Activated CD4-positive, alpha-beta T cell treated with anti-CD3 and anti-CD28 coated beads for 48 hours (primary cell): ENCODE data around the gene KLHL2.
A peak's percentile ranks its signal among the peaks of the same experiment; 100 is the strongest.
"Not testable (repeated sequence)": the region's sequence is repeated elsewhere in the genome, so short reads cannot be mapped to it uniquely, and the experiment has no call there.

Experiments
- DNase-seq: peaks from one replicate; pipeline ENCODE4 v3.0.0-alpha.2; 2020

Gene KLHL2

DNA sequence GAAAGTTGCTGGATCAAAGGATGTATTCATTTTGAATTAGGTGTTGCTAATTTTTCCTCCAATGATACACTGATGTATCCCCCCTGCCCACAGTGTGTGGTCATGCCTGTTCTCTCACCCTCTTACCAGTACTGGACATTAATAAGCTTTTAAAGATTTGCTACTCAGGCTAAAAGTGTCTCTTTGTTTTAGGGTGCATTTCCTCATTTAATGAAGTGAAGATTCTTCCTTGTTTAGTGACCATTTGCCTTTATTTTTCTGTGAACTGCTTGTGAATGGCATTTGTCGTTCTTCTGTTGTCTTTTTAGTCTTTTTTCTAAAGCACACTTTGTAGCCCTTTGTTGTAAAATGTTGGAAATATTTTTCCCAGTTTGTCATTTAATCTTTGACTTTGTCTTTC lies 125.1 kb downstream of the KLHL2 start:
- DNase-seq: no peak

DNA sequence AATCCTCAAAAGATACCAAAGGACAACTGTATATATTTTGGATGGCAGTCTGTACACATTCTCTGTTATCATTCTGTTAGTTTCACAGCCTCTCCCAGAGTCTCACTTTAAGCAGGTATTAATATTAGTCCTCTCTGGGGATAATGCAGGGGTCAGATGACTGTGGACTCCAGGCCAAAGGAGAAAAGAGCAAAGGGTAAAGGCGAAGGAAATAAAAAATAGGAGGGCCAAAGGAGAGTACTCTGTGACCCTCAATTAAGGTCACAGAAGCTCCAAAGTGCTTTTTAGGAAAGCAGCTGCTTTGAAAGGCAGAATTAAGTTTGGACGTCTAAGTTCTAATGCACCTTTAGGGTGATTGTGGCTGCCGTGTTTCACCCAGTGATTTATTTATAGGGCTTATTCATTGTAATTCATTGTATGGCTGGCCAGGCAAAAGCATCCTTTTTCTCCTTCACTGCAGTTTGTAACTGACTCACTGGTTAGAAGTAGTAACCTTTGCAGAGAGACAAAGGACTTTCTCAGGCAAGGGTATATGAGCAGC lies 127.9 kb downstream of the KLHL2 start:
- no peak for DNase-seq

DNA sequence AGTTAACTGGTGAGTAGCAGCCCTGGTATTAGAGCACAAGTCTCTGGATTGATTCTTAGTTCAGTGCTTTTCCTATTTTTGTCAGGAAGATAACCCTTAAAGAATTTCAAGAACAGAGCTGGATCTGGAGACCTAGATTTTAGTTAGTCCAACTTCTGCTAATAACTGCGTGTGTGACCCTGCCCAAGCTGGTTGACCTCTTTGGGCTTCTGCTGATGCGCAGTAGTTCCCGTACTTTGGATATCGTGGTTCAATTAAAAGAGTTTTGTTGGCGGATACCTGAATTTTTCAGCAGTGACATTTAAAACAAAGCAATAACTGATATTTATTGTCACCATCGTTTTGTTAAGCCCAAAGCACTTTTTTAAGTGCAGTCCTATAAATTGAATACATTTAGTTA lies 129.4 kb downstream of the KLHL2 start:
- no peak for DNase-seq

DNA sequence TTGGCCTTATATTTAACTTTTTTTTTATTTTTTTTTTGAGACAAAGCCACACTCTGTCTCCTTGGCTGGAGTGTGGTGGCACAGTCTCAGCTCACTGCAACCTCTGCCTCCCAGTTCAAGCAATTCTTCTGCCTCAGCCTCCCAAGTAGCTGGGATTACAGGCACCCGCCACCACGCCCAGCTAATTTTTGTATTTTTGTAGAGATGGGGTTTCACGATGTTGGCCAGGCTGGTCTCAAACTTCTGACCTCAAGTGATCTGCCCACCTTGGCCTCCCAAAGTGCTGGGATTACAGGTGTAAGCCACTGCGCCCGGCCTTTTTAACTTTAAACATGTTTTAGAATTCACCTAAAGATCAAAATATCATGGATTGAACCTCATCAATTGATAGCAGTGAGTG lies 135.0 kb downstream of the KLHL2 start:
- not testable (repeated sequence) for DNase-seq

DNA sequence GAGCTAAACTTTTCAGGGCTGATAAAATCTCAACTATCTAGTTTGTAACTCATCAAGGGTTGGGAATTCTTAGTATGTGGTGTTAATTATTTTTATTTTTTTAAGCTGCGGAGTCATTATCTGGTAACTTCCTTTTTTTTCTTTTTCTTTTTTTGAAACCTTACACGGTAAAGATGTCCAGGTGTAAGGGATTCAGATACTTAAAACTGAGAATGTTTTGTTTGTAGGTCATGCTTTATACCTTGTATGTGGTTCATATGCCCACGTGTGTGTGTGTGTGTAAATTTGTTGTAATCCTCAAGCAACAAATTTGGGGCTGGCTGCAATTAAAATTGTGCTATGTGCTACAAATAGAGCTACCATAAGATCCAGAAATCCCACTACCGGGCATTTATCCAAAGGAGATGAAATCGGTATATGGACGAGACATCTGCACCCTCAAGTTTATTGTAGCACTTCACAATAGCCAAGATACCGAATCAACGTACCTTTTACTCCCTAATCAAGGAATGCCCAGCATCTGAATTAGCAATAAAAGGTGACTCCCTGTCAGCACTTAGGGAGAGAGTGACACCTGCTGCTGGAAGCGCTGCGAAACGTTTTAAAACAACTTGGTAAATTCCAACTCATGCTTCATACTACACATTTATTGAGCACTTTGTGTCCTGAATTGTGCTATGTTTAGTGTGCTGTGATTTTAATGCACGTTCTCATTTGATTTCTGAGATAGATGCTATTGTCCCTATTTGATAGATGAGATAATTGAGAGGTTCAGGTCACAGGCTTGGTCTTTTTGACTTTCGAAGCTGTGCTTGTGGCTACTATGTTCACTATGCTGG lies 136.2 kb downstream of the KLHL2 start:
- DNase-seq: no peak

DNA sequence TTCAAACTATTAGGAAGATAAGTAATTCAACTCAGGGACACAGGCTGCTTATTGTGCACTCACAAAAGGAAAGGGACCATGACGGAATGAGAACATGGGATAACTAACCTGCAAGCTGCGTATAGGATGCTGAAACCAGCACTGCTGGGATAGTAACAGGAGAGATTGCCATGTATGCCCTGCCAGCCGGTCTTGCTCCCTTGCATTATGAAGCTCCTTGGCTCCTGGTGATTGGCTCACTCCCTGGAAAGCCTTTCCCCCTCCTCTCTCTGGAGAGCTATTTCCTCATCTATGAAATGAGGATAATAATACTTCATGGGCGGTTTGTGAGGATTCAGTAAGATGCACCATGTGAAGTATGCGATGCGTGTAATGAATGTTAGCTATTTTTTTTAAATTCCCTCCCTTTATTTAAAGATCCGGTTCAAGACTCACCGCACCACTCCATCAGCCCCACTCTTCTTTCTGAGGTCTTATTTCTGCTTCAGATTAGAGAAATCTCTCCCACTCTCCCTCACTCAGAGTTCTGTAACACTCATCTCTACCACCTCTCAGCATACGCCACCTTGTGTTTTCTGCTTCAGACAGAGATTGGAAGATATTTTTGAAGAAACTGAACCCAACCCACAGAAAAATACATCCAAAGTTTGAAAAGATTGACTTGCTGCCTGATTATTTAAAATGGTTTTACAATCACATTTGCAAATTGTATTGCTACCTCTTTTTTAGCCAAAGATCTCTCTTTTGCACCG lies 138.5 kb downstream of the KLHL2 start:
- no peak for DNase-seq

DNA sequence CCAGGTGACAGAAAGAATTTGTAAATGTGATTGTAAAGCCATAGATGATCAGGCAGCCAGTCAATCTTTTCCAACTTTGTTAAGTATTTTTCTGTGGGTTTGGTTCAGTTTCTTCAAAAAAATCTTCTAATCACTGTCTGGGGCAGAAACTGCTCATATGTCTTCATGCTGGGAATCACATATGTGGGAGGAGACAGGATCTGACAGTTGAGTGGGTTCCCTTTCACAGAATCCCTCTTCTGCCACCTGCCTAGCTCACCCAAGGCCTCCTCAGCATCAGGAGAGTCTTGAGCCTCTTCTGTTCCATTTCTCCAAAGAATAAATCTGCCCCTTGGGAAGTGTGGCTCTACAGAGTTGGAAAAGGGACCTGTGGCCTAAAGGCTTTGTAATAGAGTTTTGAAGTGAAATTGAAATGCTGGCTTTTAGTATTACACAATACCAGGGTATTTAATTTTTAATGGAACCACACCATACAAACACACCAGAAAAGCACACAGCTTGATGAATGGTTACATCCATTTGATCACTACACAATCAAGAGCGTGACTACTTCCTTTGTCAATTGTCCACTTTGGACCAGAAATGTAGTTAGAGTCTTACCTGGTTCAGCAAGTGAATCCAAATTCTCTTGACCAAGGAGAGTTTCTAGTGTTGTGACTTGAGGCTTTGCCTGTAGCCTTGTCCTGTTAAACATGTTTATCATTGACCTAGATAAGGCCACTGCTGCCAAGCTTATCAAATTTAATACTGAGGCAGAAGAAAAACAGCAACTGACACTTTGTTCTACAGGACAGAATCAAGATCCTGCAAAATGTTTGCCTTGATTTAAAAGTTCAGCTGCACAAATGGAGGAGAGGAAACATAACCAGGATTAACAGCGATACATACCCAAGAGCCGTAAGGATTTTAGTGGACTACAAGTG lies 140.5 kb downstream of the KLHL2 start:
- no peak for DNase-seq

DNA sequence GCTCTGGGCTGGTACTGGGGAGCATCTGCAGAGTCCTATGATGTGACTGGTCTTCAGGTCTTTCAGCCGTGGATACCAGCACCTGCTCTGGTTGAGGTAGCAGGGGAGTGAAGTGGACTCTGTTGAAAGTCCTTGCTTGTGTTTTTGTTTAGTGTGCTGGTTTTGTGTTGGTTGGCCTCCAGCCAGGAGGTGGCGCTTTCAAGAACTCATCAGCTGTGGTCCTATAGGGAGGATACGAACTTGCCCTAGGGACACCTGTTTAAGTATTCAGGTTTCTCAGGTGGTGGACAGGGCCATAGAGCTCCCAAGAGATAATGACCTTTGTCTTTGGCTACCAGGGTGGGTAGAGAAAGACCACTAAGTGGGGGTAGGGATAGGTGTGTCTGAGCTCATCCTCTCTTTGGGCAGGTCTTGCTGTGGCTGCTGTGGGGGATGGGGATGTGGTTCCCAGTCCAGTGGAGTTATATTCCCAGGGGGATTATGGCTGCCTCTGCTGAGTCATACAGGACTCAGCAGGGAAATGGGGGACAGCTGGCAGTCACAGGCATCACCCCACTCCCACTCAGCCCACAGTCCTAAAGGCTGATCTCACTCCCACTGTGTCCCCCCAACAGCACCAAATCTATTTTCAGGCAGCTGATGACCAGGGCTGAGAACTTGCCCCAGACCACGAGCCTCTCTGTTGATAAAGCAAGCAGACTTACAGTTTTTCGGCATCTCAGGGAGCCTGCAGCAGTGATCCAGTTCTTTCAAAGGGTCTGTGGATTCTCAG lies 144.2 kb downstream of the KLHL2 start:
- peak; percentile 24 for DNase-seq

DNA sequence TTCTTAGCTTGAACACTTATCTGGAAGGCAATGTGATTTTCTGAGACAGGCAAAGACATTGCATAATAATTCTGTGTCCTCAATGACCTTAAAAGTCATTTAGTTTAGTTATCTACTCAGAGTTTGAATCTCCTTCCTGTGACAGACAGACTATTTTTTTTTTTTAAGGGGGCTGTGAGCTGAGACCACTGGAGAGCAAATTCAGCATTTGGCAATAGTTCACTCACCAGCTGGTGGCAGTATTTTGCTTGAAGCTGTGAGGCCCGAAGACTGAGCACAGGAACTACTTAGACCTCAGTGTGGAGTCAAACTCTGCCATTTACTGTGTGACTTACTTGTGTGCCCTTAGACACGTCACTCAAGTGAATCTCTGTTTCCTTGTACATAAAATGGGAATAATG lies 148.5 kb downstream of the KLHL2 start:
- DNase-seq: peak; percentile 9

DNA sequence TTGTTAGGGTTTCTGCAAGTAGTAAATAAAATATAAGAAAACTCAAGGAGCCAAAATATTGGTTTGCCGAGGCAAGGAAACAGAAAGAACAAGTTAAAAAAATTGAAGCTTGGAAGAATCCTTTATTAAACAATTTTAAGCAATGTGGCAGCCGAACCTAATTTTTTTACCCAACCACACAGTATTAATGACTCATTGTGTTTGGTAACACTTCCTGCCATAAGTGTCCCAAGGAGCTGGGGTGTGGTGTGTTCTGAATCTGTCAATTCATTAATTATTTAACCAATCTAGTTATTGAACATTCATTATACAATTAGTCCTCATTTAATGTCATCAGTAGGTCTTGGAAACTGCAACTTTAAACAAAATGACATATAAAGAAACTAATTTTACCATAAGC lies 152.1 kb downstream of the KLHL2 start:
- DNase-seq: no peak

DNA sequence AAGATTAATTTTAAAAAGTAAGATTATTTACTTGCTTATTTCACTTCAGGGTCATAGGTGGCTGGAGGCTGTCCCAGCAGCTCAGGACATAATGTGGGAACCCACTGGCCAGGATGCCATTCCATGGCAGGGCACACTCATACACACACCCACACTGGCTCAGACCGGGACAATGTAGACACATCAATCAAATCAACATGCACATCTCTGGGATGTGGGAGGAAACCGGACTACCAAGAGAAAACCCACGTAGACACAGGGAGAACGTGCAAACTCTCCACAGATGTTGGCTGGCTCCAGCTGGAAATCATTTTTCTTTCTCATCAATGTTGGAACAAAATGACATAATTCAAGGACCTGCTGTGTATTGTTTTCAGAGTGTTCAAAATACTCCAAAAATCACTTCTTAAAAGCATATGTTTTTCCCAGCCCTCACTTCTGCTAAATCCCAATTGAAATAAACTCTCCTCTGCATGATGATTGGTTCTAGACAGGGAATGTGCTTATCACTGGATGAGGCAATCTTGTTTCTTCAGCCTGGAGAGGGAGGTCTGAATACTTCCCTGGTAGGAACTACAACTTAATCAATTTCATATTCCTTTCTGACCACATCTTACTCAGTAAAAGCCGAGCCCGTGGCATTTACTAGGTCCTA lies 152.8 kb downstream of the KLHL2 start:
- DNase-seq: no peak

DNA sequence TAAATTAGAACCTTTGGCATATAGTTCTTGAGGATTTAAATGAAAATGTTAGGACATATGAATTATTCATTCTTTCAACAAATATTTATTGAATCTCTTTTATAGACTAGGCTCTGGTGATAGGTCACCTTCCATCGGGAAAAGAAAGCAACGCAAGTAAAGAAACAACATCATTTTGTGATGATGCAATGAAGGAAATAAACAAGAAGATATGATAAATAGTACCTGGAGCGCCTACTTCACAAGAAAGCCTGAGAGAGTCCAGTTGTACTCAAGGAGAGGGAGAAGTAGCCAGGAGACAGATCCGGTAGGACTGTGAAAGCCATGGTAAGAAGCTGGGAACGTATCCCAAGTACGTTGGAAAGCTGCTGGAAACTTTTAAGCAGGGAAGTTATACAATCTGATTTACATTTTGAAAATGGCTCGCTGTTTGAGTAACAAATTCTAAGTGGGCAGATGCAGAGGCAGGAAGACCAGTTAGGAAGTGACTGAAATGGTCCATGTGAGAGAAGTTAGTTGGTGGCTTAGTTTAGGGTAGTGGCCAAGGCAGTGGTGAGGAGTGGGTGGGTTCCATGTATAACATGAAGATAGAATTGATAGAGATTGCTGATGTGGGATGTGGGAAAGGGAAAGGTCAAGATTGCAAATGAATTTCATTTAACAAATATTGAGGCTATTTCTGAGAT lies 153.8 kb downstream of the KLHL2 start:
- no peak for DNase-seq

DNA sequence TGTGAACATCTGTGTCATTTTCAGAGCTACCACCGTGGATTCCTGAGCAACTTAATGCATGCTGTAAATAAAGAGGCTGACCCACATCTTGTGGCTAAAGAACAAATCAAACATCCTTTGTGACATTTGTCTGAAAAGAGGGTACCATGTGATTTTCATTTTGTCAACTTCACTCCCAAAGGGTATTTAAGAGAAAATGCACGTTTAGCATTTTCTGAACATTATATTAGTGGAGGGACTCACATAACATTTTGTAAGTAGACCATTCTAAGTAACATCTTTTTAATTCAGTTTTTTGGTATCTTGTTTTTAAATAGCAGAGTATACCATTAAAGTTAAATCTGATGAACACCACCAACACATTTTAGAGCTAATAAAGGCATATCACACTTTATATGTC lies 154.4 kb downstream of the KLHL2 start:
- DNase-seq: no peak

DNA sequence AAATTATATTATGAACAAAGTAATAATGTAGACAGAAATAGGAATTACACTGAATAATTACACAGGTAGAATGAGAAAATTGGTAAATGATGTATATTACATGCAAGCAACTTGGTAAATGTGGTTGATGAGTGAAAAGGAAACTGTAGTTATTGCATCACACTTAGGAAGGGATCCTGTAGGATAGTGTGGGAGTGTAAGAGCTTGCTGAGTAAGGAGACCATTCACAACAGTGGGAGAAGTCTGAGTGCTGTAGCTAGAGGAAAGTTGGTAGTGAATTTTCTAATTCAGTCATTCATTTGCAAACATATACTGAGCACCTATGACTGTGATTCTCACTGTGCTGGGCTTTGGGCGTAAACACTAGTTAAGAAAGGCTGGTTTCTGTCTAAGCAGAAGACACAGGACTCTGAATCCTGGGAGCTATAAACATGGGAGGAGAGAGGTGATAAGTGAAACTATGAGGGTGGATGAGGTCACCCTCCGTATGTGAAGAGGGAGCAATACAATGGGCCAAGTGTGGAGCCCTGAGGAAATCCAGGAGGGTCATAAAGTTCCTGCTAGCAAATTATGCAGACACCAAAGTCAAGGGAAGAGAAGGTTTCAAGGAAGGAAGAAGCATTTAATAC lies 157.2 kb downstream of the KLHL2 start:
- DNase-seq: no peak

DNA sequence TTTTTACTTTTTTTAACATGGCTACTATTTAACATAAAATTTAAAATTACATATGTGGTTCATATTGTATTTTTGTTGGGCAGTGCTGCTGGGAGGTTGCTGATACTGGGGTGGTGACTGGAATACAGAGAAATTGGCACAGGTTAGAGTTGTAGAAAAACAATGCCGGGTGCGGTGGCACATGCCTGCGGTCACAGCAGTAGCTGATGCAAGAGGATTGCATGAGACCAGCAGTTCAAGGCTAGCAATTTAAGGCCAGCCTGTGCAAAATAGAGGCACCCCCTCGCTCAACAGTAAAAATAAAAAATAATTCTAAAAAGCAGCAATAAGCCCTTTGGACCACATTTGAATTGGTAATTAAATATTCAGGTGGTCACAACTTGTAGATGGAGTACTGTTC lies 159.7 kb downstream of the KLHL2 start:
- no peak for DNase-seq

DNA sequence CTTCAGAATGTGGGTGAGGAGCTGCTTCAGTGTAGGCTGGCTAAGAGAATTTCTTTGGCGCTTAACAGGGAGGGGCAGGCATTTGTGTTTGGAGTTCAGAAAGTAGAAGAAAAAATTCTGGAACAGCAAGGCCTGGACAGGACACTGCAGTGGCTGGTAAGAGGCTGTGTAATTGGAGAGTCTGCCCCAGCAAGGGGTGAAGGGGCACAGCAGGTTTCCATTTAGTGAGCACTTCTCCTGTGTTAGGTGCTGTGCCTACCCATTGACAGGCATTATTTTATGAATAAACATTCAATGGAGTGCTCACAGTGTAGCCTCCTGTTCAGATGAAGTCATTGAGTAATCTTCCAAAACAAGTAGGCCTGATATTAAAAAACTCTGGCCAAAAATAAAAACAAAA lies 160.8 kb downstream of the KLHL2 start:
- no peak for DNase-seq

DNA sequence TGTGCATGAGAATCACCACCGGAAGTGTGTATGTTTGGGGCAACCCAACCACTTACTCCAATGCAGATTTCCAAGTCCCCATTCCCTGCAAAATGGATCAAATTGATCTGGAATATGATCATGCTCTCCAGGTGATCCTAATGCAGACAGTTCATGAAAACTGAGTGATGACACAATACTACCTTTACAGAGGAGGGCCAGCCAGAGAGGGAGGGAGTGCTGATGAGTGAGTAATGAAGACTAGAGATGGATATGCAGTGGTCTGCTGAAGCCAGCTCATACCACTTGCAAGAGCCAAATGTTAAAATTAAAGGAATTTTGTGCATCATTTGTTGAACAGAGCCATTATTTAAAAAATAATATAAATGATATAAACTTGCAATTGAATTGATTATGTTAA lies 161.2 kb downstream of the KLHL2 start:
- no peak for DNase-seq

DNA sequence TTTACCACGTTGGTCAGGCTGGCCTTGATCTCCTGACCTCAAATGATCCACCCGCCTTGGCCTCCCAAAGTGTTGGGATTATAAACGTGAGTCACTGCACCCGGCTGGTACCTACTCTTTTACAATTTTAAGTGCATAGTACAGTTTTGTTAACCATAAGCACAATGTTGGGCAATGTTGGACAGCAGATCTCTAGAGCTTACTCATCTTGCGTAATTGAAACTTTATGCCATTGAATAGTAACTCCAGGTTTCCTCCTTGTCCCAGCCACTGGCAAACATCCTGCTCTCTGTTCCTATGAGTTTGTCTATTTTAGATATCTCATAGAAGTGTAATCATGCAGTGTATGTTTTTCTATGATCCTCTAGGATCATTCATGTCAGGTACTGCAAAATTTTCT lies 162.2 kb downstream of the KLHL2 start:
- no peak for DNase-seq

DNA sequence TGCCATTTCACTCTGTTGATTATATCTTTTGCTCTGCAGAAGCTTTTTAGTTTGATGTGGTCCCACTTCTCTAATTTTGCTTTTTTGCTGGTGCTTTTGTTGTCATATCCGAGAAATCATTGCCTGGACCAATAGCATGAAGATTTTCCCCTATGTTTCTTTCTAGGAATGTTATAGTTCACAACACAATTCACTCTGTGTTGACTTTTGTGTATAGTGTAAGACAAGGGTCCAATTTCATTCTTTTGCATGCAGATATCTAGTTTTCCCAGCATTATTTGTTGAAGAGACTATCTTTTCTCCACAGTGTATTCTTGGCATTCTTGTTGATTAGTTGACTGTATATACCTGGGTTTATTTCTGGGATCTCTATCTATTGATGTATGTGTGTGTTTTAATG lies 163.2 kb downstream of the KLHL2 start:
- DNase-seq: no peak
